ENCODE results near the gene NR1H2.

DNA sequence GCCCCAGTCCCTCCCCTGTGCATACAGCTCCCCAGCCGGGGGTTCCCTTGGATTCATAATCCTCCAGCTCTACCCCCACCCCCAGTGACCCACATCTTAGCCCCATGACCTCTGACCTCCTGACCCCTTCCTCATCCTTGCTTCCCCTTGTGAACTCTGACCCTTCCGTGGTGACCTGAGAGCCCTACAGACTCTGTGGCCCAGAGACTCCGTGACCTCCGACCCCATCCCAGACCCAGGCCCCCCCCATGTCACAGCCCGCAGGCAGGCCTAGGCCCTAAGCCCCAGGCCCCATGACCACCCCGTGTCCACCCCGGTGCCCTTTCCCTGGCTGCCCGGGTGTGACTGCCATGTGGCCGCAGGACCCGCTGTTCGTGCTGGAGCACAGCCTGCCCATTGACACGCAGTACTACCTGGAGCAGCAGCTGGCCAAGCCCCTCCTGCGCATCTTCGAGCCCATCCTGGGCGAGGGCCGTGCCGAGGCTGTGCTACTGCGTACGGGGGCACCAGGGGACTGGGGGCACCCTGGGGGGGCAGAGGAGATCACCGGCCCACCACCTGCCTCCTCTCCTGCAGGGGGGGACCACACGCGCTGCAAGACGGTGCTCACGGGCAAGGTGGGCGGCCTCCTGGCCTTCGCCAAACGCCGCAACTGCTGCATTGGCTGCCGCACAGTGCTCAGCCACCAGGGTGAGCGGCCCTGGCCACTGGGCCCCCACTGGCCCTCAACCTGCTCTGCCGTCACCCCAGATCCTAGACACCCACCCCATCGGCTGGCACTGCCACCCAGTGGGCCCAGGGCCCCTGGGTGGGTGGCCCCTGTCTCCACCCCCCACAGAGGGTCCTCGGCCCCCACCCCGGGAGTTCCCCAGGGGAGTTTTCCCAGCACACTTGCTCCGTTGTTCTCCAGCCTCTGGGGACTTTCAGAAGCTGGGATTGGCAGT is 40.0 kb downstream of the NR1H2 start:
- TF ChIP-seq EP300 (IDR thresholded peaks at IDR 0.05), result no peak
- TF ChIP-seq, protein P1, sequence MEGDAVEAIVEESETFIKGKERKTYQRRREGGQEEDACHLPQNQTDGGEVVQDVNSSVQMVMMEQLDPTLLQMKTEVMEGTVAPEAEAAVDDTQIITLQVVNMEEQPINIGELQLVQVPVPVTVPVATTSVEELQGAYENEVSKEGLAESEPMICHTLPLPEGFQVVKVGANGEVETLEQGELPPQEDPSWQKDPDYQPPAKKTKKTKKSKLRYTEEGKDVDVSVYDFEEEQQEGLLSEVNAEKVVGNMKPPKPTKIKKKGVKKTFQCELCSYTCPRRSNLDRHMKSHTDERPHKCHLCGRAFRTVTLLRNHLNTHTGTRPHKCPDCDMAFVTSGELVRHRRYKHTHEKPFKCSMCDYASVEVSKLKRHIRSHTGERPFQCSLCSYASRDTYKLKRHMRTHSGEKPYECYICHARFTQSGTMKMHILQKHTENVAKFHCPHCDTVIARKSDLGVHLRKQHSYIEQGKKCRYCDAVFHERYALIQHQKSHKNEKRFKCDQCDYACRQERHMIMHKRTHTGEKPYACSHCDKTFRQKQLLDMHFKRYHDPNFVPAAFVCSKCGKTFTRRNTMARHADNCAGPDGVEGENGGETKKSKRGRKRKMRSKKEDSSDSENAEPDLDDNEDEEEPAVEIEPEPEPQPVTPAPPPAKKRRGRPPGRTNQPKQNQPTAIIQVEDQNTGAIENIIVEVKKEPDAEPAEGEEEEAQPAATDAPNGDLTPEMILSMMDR (IDR thresholded peaks at IDR 0.05), result no peak

Data from tibial nerve (tissue), 4 donors.